GM12865 (cell line): ENCODE results near the gene EDARADD.
A peak's percentile ranks its signal among the peaks of the same experiment; 100 is the strongest.

Experiments
- DNase-seq: peaks from one replicate; pipeline ENCODE4 v3.0.0; 2010; ENCODE audit warnings: low read depth
- H3K4me3 ChIP-seq: 2 replicates; pipeline ENCODE4 v1.5.1; 2011; ENCODE audit warnings: mild to moderate bottlenecking, low read depth, low read length, control low read depth
- CTCF ChIP-seq: IDR thresholded peaks from 2 replicates; pipeline ENCODE4 v1.5.1; 2011; ENCODE audit warnings: low read length, control low read depth, low read depth, inconsistent platforms; ENCODE audit not compliant: insufficient read depth; ENCODE audit errors: missing control alignments

EDARADD gene

DNA sequence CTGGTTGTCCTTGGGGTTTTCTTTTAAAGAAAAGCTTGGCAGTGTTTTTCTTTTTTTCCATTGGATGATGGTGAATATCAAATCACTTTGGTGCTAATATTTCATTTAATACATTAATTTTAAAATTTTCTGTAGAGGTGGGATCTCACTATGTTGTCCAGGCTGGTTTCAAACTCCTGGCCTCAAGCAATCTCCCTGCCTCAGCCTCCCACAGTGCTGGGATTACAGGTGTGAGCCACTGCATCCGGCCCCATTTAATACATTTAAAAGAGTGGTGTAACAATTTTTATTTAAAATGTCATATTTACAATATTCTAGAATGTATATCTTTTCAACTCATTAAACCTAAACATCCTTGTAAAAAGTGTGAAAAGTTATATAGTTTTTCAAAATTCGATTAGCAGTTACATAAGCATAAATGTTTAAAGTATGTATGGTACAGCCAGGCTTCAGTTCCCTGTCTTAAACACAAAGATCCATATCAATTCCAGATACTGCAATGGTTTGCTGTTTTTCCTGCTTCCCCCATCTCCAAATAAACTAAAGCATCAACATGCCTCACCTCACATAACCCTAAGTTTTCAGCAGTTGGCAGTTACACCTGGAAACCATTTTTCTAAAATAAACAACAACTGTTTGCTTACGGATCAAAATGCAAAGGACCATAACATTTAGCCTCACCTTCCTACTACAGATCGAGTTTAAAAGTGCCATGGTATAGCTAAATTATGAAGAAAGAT is 120.8 kb downstream of the EDARADD start:
- no peak overlapping the region for H3K4me3 ChIP-seq
- no peak for DNase-seq
- TF ChIP-seq CTCF = no peak

DNA sequence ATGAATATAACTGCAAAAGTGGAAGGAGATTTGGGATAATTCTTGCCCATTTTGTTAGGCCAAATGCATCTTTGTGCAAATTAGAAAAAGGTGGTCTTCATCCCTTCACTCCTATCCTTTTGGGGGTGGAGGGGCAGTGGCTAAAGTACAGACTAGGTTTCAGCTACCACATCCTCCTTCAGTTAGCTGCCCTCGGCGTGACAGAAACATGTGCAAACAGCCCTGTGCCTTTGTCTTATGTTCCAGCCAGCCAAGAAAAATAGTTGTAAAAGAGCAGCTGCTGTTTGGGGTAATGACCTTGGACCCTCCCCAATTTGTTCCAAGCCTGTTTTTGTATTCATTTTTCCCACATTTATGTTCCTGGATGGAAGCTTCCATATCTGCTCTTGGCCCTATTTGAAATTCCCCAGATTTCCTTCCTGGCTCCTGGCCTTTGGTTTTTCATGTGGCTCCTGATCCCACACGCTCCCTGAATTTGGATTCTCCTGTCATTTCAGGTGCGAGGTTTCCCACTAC is 121.4 kb downstream of the EDARADD start:
- no peak overlapping the region for H3K4me3 ChIP-seq
- DNase-seq = no peak
- no peak for TF ChIP-seq CTCF

GRCh38 chr1:236516929-236517704 is 123.0 kb downstream of the EDARADD start:
- DNase-seq = no peak
- H3K4me3 ChIP-seq = no peak overlapping the region
- TF ChIP-seq CTCF = no peak

GRCh38 chr1:236518322-236518721 is 124.2 kb downstream of the EDARADD start:
- TF ChIP-seq CTCF = no peak
- H3K4me3 ChIP-seq = no peak overlapping the region
- DNase-seq = no peak

- no peak for TF ChIP-seq CTCF
- H3K4me3 ChIP-seq = no peak overlapping the region
- no peak for DNase-seq
Observed at GRCh38 chr1:236520445-236521005, 126.4 kb downstream of the EDARADD start.

DNA sequence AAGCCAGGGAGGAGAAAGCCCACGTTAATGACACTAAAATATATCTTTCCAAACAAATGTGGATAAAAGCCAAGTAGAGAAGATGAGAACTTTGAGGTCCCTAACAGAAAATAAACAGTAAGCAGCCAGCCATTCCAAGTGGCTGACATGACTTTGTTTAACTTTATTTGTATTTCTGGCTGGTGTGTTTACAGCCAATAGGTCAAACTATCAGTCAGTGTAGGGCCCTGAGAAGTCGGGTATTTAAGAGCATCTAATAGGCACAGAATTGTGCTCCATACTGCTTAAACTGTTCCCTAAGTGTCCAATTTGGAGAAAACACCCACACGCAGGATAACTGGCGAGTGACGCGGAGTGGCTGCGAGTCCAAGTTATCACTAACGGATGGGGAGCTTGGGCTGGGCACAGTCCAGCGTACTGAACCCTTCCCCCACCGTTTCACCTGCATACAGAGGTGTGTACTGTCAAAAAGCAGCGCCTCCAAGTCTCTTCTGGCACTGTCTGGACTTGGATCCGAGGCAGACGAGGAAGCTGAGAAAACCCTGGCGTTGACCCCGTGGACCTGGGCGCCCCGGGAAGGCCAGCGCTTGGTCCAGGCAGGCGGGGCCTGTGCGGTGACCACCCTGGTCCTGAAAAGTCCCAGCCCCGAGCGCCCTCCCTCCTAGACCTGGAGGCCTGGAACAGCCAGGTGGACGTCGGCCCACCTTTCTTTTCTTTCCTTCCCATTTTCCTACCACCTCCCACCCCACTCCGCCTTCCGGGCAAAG is 129.0 kb downstream of the EDARADD start:
- no peak for TF ChIP-seq CTCF
- H3K4me3 ChIP-seq = peak overlapping the region; percentile 95
- DNase-seq = no peak
